Osteoblast (primary cell): ENCODE data around the gene RHOF. TPM values are rescaled to one million over a fixed set of nuclear protein-coding genes. Genes with fewer than 3 reads are reported as not detected.
A peak's percentile ranks its signal among the peaks of the same experiment; 100 is the strongest.

ENCODE experiments used
- DNase-seq: peaks from one replicate; pipeline ENCODE4 v3.0.0; 2011; ENCODE audit warnings: low spot score, mixed read lengths; ENCODE audit not compliant: insufficient read length; ENCODE audit errors: missing footprints
- H2AFZ ChIP-seq: 2 replicates; pipeline ENCODE4 v1.6.0; 2011; ENCODE audit warnings: mild to moderate bottlenecking, low read length
- H3K27ac ChIP-seq: 2 replicates; pipeline ENCODE4 v1.5.1; 2011; ENCODE audit warnings: mild to moderate bottlenecking, low read depth, low read length, moderate library complexity
- H3K27me3 ChIP-seq: 2 replicates; pipeline ENCODE4 v1.6.0; 2012; ENCODE audit warnings: mild to moderate bottlenecking, control low read depth, inconsistent platforms, low read length, moderate library complexity; ENCODE audit not compliant: insufficient read depth
- H3K36me3 ChIP-seq: 2 replicates; pipeline ENCODE4 v1.5.1; 2011; ENCODE audit warnings: mild to moderate bottlenecking, low read length, control low read depth, moderate library complexity; ENCODE audit not compliant: insufficient read depth
- H3K4me1 ChIP-seq: 2 replicates; pipeline ENCODE4 v1.5.1; 2011; ENCODE audit warnings: mild to moderate bottlenecking, low read length, control low read depth, moderate library complexity; ENCODE audit not compliant: insufficient read depth
- H3K4me2 ChIP-seq: 2 replicates; pipeline ENCODE4 v1.6.0; 2011; ENCODE audit warnings: mild to moderate bottlenecking, low read length; ENCODE audit not compliant: insufficient read depth
- H3K4me3 ChIP-seq: fragments of 200-600 bp; sonication (generic); 3 replicates; pipeline ENCODE4 v1.5.1; 2012; ENCODE audit warnings: mild to moderate bottlenecking, low read length, inconsistent platforms; ENCODE audit not compliant: insufficient read depth
- H3K79me2 ChIP-seq: 2 replicates; pipeline ENCODE4 v1.6.0; 2012; ENCODE audit warnings: mild to moderate bottlenecking, low read length, control low read depth, inconsistent platforms; ENCODE audit not compliant: insufficient read depth
- H3K9me3 ChIP-seq: 2 replicates; pipeline ENCODE4 v1.5.1; 2011; ENCODE audit warnings: low read depth, low read length, control low read depth
- H4K20me1 ChIP-seq: 2 replicates; pipeline ENCODE4 v1.6.0; 2012; ENCODE audit warnings: mild to moderate bottlenecking, low read length, control low read depth; ENCODE audit not compliant: insufficient read depth
- CTCF ChIP-seq: IDR thresholded peaks from 2 replicates; pipeline ENCODE4 v1.5.1; 2011; ENCODE audit warnings: mild to moderate bottlenecking, low read depth, low read length, moderate library complexity; ENCODE audit errors: extremely low read depth
- total RNA-seq: library from RNA; depleted of rRNA; stranded (reverse); fragments of >200 nt; gene quantifications from 2 replicates; pipeline ENCODE4 v1.2.3, GENCODE V29; 2012

The RHOF gene
- total RNA-seq, 1 donor: 8.3 TPM

GRCh38 chr12:121769831-121770301 lies 23.6 kb downstream of the RHOF start:
- H3K79me2 ChIP-seq: no peaks in the 10 kb centered on the region
- H3K4me2 ChIP-seq: no peak overlapping the region
- no peak for TF ChIP-seq CTCF

GRCh38 chr12:121769297-121769830 lies 24.1 kb downstream of the RHOF start:
- no peak overlapping the region for H3K4me2 ChIP-seq
- peak; percentile 25 for DNase-seq
- peaks cover 33% of the 10 kb centered on the region for H3K4me1 ChIP-seq
- H3K27me3 ChIP-seq: no peaks in the 10 kb centered on the region
- TF ChIP-seq CTCF: no peak
- no peak overlapping the region for H2AFZ ChIP-seq
- H3K27ac ChIP-seq: no peak overlapping the region
- H3K79me2 ChIP-seq: no peaks in the 10 kb centered on the region
- H4K20me1 ChIP-seq: peaks cover 9% of the 10 kb centered on the region
- no peaks in the 10 kb centered on the region for H3K9me3 ChIP-seq
- no peak overlapping the region for H3K4me3 ChIP-seq
- peaks cover 2% of the 10 kb centered on the region for H3K36me3 ChIP-seq

More at GRCh38 chr12:121769831-121770301, 23.6 kb downstream of the RHOF start:
- no peak for DNase-seq
- Histone ChIP-seq H3K4me3 (no peak overlapping the region), H3K27me3 (no peaks in the 10 kb centered on the region), H4K20me1 (peaks cover 9% of the 10 kb centered on the region), H3K27ac (no peak overlapping the region), H2AFZ (no peak overlapping the region), H3K9me3 (no peaks in the 10 kb centered on the region), H3K36me3 (peaks cover under 1% of the 10 kb centered on the region), H3K4me1 (peaks cover 33% of the 10 kb centered on the region)

- peak; percentile 98 for DNase-seq
- Histone ChIP-seq H3K4me2 (peak overlapping the region; percentile 73), H3K79me2 (no peaks in the 10 kb centered on the region)
Observed at GRCh38 chr12:121767525-121768016, 25.9 kb downstream of the RHOF start.

More at GRCh38 chr12:121767525-121768016, 25.9 kb downstream of the RHOF start:
- no peak for TF ChIP-seq CTCF
- H3K4me1 ChIP-seq: peaks cover 30% of the 10 kb centered on the region
- H3K27me3 ChIP-seq: no peaks in the 10 kb centered on the region
- peaks cover 9% of the 10 kb centered on the region for H4K20me1 ChIP-seq
- H3K4me3 ChIP-seq: peak overlapping the region; percentile 26
- no peaks in the 10 kb centered on the region for H3K9me3 ChIP-seq
- peak overlapping the region; percentile 71 for H3K27ac ChIP-seq
- peak overlapping the region; percentile 67 for H2AFZ ChIP-seq
- H3K36me3 ChIP-seq: peaks cover 2% of the 10 kb centered on the region
